HG02610 (cell line): Measurements from ENCODE around the gene MCOLN3.
A peak's percentile ranks its signal among the peaks of the same experiment; 100 is the strongest.

ENCODE experiments used
- ATAC-seq: cut with Tn5 transposase; IDR thresholded peaks from one replicate; pipeline ENCODE4 v1.9.1; 2021; ENCODE audit warnings: mild to moderate bottlenecking, moderate library complexity; ENCODE audit not compliant: unreplicated experiment

The MCOLN3 gene, protein sequence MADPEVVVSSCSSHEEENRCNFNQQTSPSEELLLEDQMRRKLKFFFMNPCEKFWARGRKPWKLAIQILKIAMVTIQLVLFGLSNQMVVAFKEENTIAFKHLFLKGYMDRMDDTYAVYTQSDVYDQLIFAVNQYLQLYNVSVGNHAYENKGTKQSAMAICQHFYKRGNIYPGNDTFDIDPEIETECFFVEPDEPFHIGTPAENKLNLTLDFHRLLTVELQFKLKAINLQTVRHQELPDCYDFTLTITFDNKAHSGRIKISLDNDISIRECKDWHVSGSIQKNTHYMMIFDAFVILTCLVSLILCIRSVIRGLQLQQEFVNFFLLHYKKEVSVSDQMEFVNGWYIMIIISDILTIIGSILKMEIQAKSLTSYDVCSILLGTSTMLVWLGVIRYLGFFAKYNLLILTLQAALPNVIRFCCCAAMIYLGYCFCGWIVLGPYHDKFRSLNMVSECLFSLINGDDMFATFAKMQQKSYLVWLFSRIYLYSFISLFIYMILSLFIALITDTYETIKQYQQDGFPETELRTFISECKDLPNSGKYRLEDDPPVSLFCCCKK

DNA sequence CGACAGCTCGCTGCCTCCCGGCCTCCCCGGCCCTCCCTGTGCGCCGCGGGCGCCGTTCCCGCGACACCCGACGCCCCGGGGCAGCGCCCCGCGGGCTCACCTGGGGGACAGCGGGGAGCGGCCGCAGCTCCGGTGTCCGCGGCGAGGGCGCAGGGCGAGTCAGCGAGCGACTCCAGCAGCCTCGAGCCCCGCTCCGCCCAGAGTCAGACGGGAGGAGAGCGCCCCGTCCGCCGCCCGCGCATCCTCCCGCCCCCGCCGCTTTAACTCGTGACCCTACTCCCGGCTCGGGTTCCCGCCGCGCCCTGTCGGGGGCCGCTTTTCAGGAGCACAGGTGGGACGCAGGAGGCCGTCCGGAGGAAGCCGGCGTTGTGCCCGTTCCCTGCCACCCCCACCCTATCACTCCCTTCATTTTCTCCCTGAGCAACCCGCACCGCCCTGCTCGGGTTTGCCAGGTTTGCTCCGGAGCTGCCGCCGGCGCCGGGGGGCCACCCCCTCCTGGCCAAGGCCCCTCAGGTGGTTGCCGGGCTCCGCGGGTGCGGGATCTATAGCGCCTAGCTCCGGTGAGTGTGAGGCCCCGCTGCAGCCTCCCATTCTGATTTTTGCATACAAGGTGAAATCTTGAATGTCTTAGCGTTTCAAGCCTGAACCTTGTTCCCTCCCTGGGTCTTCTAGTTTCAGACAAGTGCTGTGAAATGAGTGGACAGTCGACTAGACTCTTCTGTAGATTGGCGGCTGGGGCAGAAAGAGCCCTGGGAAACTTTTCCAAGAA lies at the start of gene MCOLN3:
MCOLN3 (minus strand) TSS at position 205 of the 769 bp plus-strand sequence. CDS start 3,140 bp downstream, outside the sequence.
- ATAC-seq: peak; percentile 65

DNA sequence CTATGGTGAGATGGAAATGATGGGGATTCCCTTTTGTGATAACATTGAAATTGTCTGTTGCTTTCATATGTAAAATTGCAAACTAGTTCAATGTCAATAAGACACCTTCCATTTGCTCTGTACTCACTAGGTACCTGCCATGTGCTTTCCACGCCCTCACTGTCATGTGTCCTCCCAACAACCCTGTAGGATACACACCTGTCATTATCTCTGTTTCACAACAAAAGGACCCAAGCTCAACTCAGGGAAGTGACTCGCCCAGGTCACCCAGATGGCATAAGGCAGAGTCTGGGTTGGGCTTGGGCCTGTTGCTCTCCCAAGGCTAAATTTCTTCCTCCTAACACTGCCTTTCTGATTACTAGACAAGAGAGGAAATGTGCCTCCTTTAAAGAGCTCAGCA lies 45.3 kb upstream of the MCOLN3 start:
- ATAC-seq: no peak

DNA sequence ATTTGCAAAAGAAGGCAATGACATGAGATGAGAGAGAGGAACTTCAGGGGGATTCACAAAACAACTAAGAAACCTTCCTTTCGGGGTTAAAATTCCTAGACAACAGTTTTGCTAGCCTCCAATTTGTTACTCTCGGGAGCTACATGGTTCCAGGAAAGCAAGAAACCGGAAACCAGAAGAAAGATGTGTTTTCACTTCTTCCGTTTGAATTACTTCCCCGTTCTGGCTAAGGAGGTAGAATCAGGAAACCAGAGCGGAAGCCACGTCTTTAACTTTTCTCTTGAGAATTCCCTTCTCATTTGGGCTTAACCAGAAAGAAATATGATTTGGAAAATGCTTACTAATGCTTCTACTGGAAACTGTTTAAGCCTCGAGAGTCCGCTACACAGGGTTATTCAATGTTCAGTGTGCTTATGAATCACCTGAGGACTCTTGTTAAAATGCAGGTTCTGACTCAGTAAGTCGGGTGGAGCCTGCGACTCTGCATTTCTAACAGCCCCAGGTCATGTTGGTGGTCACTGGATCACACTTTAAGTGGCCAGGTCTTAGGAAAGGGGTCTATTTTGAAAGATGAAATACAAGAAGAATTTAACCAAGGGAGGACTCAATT lies 43.5 kb upstream of the MCOLN3 start:
- ATAC-seq: peak; percentile 69

DNA sequence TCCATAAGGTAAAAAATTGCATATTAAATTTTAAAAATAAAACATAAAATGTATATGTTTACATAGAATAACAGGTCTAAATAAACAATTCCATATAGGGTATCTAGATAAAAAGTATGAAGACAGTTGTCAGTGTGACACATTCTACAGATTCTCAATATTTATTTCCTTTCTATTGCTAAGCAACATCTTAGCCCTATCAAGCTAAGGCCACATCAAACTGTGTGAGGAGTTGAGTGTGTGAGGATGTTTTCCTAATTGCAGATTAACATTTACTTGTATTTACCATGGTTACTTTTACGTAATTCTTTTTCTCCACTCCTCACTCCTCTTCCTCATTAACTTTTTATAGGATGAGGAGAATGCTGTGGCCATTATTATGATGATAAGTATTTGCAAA lies 41.9 kb upstream of the MCOLN3 start:
- no peak for ATAC-seq

DNA sequence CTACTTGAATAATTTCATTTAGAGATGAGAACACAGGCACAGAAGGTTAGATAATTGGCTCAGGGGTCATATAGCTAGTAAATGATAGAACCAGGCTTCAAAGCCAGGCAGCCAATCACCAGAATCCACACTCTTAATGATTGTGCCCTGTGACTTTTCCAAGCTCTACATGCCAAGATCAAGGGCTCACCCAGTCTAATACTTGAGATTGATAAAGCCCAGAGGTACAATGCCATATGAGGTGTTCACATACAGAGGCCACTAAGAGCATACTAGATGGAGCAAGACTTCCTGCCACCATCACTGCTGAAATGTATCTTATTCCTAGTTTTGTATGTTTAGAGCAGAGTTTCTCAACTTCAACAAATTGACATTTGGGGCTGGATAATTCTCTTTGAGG lies 40.9 kb upstream of the MCOLN3 start:
- no peak for ATAC-seq

DNA sequence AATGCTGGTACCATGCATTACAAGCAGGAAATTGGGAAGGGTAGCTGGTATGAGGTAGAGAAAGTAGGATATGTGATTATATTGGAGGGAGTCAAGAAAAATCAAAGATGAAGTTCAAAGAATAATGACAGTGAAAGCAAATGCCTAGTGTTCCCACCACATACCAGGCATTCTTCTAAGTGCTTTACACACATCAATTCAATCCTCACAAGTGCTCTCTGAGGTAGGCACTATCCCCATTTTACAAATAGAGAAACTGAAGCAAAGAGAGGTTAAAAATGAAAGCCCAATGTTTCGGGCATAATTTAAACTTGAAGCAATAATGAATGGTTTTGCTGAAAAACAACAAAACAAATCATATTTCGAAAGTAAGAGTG lies 40.1 kb upstream of the MCOLN3 start:
- no peak for ATAC-seq

DNA sequence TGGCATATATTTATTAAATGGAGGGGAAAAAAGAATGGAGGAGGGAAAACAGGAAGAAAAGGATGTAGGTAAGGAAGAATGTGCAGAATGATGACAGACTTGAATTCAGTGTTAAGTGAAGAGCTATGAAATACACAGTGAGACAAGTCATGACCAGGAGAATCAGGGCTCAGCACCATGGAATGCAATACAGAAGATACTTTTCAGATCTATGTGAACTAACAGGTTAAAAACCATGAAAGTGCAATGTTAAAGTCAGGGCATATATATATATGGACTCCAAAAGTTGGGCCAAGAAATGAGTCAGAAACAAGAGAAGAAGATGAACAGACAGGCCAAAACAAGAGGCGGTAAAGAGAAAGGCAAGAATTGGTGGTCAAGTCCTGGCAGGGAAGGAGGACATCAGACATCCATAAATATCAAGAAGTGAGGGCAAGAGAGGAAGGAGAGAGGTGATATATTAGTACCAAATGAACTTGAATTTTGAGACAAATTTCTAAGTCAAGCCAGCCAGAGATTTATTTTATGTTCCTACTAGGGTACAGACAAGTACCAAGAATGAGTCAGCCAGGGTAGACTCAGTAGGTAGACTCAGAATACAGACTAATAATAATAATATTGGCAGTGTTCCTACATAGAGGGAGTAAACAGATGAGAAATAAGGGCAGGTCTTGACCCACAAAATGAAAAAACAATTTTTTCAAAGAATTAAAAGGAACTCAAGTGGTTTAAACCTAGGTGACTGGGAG lies 39.5 kb upstream of the MCOLN3 start:
- ATAC-seq: no peak

DNA sequence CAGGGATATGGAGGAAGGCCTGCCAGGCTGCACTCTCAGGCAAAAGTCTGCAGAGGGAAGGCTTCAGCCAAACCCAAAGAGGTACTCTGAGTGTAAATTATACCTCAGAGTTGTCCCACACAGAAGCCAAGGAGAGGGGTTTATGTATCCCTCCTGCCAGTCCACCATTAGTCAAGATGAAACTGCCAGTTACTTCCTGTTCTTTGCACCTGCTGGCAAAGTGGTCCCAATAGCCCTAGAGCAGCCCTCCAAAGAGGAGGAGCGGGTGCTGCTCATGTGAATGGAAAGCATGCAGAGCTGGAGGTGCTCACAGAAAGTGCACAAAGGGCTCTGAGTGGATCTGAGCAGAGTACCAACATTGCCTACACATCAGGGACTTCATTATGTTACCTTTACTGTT lies 37.1 kb upstream of the MCOLN3 start:
- no peak for ATAC-seq

DNA sequence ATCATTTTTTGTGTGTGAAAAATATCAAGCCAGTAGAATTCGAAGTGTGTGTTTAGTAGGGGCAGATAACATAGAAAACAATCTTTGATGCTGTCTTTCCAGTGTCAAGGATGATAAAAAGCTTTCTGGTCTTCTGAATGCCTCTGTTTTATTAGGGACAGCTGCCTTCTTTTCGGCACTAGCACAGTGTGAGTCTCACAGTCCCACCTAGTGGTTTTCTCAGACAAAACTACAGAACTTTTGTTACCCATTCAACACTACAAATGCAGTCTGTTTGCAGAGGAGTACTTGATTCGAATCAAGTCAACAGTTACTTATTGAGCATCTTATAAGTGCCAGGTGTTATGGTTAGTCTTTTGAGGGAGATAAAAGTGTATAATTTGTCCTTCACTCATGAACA lies 30.6 kb upstream of the MCOLN3 start:
- ATAC-seq: no peak

DNA sequence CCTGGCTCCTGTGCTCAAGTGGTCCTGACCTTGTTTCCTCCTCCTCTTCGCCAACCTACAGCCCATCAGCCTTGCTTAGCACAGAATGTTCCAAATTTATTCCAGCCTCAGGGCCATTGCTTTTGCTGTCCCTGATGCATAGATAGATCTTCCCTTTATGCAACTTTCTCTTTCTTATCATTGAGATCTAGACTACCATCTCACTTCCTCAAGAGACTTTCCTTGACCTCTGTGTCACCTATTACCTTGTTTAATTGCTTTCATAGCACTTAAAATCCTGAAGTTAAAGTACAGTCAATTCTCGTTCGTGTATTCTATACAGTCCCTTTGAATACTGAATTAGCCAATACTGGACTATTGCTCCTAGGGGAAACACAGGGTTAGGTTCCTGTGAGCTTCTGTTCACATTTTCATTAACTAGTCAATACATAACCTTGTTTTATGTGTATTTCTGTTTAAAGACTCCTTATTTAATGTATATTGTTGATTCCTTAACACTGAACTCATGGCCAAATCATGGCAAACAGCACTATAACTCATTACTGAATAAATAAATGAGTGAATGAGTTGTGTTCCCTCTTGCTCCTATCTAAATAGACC lies 26.2 kb upstream of the MCOLN3 start:
- no peak for ATAC-seq

DNA sequence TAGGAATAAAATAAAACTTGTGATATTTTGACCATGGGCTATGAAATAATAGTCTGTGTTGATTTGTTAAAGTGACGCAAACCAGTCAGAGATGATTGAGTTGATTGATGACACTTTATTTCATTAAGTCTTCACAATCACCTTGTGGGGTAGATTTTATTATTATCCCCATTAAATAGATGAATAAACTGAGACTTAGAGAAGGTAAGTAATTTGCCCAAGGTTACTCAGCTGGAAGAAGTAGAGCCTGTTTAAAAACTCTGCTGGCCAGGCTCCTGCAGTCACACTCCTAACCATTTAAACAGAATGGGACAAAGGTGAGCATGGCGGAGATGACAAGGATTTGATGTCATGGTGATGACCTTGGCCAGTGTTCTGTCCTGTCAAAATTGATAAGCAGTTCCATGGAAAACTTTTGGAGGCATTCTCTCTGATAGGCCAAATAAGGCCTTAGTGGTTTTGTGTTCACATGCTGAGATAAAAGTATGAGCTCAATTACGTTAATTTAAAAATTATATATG lies 22.7 kb upstream of the MCOLN3 start:
- ATAC-seq: no peak

DNA sequence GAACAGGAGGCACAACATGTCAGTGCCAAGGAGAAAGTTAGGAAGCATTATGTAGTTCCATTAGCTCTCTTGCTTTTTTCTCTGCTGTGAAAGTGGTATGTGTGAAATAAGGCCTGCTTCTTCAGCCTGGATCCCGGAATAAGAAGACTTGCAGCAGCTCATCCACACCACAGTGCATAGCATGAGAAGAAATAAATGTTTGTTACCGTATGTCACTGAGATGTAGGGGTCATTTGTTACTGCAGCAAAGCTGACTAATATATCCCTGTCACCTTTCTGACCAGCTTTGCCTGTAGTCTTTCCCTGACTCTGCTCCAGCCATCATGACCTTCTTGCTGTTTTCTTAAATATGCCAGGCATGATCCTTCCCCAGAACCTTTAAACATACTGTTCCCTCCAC lies 20.5 kb upstream of the MCOLN3 start:
- no peak for ATAC-seq

DNA sequence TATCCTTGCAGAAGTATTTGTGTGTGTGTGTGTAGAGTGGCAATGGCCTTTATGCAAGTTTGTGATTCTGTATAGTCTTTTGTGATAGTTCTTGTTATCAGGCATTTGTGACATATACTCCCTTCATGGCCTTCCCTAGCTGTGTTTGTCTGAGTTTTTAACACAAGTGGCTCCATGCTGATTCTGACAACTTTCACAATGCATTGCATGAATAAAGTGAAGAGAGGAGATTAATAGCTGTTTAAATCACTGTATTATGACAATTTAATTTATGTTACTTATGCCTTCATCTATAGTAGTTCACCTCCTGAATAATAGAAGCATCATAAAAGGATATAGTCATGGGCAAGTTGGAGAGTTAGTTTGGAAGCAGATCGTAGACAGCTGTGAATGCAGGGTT lies 17.2 kb upstream of the MCOLN3 start:
- ATAC-seq: no peak

DNA sequence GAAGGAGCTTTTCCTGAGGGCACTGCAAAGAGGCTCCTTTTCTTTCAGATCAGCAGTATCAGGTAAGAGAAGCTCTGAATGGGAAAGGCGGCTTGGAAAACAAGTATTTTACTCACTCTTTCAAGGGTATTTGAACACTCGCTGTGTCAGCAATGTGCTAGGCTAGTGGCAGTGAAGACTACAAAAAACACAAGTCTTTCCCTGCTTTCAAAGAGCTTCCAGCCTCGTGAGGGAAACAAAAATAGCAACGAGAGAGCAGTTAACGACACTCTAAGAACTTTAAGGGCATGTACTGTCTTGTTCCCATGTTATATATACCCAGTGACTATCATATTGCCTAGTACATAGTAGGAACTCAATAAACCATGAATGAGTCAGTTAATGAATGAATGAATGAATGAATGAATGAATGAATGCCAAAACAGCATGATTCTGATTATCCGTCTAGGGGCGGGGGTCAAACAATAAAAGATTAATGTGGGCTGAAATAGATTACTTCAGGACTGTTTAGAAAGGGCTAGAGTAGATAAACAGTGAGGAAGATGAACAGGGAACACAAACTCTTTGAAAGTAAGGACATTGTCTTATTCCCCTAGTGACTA lies 14.2 kb upstream of the MCOLN3 start:
- ATAC-seq: no peak

DNA sequence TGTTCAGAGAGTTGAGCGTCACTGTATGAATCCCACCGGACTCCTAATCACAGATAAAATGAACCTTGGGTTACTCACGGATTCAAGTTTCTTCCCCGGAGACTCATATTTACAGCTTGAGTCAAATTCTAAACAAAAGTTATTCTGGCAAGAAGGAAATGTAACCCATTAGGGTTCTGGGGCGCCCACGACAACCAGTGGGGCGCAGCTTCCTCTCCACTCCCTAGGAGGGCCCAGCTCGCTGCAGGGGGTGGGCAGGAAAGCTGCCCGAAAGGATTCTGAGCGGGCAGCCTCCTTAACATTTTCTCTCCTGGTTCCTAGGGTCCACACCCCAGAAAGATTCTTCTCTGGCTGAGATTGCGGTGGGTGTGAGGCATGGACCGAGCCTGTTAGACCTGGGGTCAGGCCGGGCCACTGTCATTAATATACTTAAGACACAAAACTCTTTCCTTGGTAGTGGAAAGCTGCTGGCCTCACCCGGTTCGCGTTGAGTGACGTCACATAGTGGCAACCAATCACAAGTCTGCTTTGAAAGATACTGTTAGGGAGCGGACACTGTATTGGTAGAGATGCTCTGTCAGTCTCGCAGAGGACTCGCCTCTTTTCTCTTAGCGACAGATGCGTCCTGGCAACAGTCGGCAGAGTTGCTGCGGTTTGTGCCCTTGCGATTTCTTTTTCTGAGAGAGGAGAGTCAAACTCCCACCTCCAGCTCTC lies 13.6 kb upstream of the MCOLN3 start:
- peak; percentile 100 for ATAC-seq

DNA sequence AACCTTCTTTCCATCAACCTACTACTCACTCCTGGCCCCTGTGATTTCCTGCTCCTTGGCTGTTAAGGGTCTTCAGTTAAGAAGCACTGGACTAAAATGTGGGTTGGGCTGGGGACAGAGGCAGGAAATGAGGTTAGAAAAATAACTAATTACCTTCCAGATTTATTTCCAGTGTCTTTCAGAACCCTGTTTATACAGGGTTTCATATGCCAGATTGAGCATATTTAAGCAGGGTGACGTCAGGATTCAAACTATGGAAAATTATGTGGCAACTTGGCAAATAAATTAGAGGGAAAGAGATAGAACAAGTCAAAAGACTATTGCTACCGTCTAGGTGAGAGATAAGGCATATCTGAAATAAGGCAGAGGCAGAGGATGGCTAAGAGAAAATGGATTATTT lies 11.7 kb upstream of the MCOLN3 start:
- no peak for ATAC-seq

DNA sequence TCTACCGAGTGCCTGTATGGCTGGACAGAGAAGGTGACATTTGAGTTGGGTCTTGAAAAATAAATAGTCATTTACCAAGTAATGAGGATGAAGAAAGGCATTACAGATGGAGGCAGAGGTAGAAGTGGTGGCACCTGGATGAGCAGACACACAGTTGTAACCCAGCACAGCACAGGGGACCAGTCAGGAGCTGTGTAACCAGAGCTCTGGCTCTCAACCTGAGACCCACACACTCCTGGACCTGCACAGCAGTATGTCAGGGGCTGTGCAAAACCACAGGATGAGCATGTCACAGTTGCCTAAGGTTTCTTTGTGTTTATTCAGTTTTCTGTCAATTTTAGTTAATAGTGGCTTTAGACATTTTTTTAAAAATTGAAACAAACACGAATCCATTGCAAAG lies 11.3 kb upstream of the MCOLN3 start:
- ATAC-seq: no peak

DNA sequence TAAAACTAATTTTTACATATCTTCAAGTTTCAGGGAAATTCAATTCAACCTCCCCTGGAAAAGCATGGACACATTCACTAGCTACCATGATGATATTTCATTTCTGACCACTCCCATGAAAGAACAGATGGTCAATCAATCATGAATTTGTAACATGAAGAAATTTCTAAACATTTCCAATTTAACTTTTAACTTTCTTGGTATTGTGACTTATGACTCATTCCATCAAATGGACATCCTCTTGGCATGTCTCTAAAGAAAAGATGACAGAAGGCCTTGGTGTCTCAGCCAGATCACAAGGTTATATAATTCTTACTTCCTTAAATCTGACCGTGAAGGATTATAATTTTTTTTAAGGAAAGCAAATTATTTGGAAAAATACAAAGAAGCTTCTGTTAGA lies 10.5 kb upstream of the MCOLN3 start:
- no peak for ATAC-seq

DNA sequence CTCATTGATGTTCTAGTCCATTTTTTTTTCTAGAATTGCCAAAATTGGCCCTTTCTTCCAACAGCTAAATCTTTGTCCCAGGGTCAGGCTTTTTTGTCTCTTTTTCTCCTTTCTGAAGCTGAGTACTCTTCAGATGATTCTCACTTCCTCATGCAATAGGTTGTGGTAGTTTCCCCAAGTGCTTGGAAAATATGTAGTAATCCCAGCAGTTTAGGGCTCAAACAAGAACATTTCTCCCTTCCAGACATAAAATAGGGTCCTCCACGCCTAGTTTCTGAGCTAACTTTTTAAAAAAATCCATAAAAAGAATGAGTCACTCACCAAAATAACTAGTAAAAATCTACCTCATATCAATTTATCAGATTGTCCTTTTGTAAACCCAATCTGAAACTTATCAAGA lies 10.0 kb upstream of the MCOLN3 start:
- ATAC-seq: peak; percentile 27
